Ovary (tissue), 3 donors: ENCODE results near the gene ASIP.

ENCODE experiments used
- EP300 ChIP-seq: sonication (generic); formaldehyde crosslinking; IDR thresholded peaks from one replicate; pipeline ENCODE4 v1.6.1; 2017; ENCODE audit warnings: antibody characterized with exemption
- POLR2A ChIP-seq: fragments of 450-650 bp; IDR thresholded peaks from one replicate; pipeline ENCODE4 v1.6.1; 2017; ENCODE audit warnings: antibody characterized with exemption, mild to moderate bottlenecking, moderate library complexity
- TF ChIP-seq, protein P1 (sequence below), 3 donors: fragments of 450-650 bp in 2 of 3; fragments of 200-600 bp in 1 of 3; IDR thresholded peaks; one replicate each; pipeline versions ENCODE4 v1.5.1 to v1.8.0; 2016 to 2022; ENCODE audit warnings: antibody characterized with exemption in 3 of 3, mild to moderate bottlenecking in 1 of 3
- donor health status: DM: no; HTN: no; CAD: no.

DNA sequence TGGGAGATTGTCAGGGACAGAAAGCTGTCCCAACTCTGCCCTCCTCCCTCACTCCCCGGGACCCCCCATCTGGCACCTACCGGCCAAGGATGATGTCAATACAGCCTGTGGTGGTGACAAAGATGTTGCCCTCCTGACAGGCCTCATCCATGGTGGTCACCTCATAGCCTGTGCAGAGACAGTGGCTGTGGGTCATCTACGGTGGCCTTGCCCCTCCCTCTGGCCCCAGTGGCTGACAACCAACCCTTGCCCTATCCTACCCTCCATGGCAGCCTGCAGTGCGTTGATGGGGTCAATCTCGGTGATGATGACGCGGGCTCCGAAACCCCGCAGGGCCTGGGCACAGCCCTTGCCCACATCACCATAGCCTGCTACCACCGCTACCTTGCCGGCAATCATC, 49.2 kb downstream of the ASIP start:
- TF ChIP-seq, protein P1, sequence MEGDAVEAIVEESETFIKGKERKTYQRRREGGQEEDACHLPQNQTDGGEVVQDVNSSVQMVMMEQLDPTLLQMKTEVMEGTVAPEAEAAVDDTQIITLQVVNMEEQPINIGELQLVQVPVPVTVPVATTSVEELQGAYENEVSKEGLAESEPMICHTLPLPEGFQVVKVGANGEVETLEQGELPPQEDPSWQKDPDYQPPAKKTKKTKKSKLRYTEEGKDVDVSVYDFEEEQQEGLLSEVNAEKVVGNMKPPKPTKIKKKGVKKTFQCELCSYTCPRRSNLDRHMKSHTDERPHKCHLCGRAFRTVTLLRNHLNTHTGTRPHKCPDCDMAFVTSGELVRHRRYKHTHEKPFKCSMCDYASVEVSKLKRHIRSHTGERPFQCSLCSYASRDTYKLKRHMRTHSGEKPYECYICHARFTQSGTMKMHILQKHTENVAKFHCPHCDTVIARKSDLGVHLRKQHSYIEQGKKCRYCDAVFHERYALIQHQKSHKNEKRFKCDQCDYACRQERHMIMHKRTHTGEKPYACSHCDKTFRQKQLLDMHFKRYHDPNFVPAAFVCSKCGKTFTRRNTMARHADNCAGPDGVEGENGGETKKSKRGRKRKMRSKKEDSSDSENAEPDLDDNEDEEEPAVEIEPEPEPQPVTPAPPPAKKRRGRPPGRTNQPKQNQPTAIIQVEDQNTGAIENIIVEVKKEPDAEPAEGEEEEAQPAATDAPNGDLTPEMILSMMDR (IDR thresholded peaks at IDR 0.05) = no peak
- TF ChIP-seq POLR2A (no peak), EP300 (no peak)
